H1 (cell line): ENCODE results near the gene DLK2. TPM values are rescaled to one million over a fixed set of nuclear protein-coding genes. Genes with fewer than 3 reads are reported as not detected.

Experiments used
- CTCF ChIA-PET: fragments of 300-600 bp; sonication (Branson Sonifier 250); formaldehyde crosslinking; loops from one replicate; lab custom pipeline; 2021; ENCODE audit not compliant: partially characterized antibody; lab: Charles Lee
- POLR2A ChIA-PET: fragments of 300-600 bp; sonication (Branson Sonifier 250); formaldehyde crosslinking; loops from one replicate; lab custom pipeline; 2021; ENCODE audit warnings: inconsistent platforms; ENCODE audit not compliant: partially characterized antibody; lab: Charles Lee
- DNase-seq, 2 experiments: peaks; one replicate each; pipeline versions ENCODE4 v3.0.0 to v3.0.0-alpha.2; 2010 to 2022; ENCODE audit warnings: low spot score in 2 of 2, low read depth in 1 of 2, mixed read lengths in 1 of 2
- FAIRE-seq: peaks from 2 replicates; lab custom pipeline; 2011; peaks lifted over from hg19 to GRCh38; lab: Jason Lieb, UNC
- H2AFZ ChIP-seq: 2 replicates; pipeline ENCODE4 v1.8.1; 2012; ENCODE audit warnings: low read length, inconsistent platforms
- H2AK5ac ChIP-seq: 2 replicates; pipeline ENCODE4 v1.6.1; 2013; ENCODE audit warnings: low read depth, low read length
- H2BK120ac ChIP-seq: replicated peaks from 2 replicates; pipeline ENCODE3; 2013; ENCODE audit warnings: low read depth, low read length, inconsistent platforms
- H2BK12ac ChIP-seq: 2 replicates; pipeline ENCODE4 v1.6.1; 2013; ENCODE audit warnings: low read depth, low read length
- H2BK15ac ChIP-seq: 2 replicates; pipeline ENCODE4 v1.6.1; 2013; ENCODE audit warnings: low read length
- H2BK20ac ChIP-seq: 2 replicates; pipeline ENCODE4 v1.6.1; 2013; ENCODE audit warnings: low read length
- H2BK5ac ChIP-seq: 2 replicates; pipeline ENCODE4 v1.6.1; 2013; ENCODE audit warnings: low read depth, low read length
- H3K14ac ChIP-seq: 2 replicates; pipeline ENCODE4 v1.6.1; 2013; ENCODE audit warnings: inconsistent platforms; ENCODE audit not compliant: insufficient read length
- H3K18ac ChIP-seq: 2 replicates; pipeline ENCODE4 v1.6.1; 2013; ENCODE audit warnings: low read length; ENCODE audit errors: extremely low read depth
- H3K23ac ChIP-seq: 2 replicates; pipeline ENCODE4 v1.6.1; 2013; ENCODE audit warnings: inconsistent platforms; ENCODE audit not compliant: insufficient read length
- H3K23me2 ChIP-seq: 2 replicates; pipeline ENCODE4 v1.6.1; 2013; ENCODE audit warnings: low read depth, low read length
- H3K27ac ChIP-seq: 2 replicates; pipeline ENCODE4 v1.6.1; 2011; ENCODE audit warnings: low read depth, low read length, inconsistent platforms
- H3K27me3 ChIP-seq, 4 experiments: replicated peaks in 1 of 4; 1 replicate in 1 of 4; 2 replicates in 3 of 4; pipeline versions ENCODE4 v1.6.1 to v1.8.1; 2011 to 2013; ENCODE audit warnings: low read length in 3 of 4, mild to moderate bottlenecking in 3 of 4, inconsistent platforms in 2 of 4, mixed read lengths in 2 of 4, moderate library complexity in 1 of 4; ENCODE audit not compliant: control insufficient read depth in 3 of 4, insufficient read depth in 3 of 4; ENCODE audit errors: extremely low read depth in 1 of 4
- H3K36me3 ChIP-seq, 4 experiments: 2 replicates each; pipeline versions ENCODE4 v1.6.1 to v1.8.1; 2011 to 2013; ENCODE audit warnings: mild to moderate bottlenecking in 4 of 4, low read length in 3 of 4, moderate library complexity in 2 of 4, control low read depth in 1 of 4, inconsistent platforms in 1 of 4; ENCODE audit not compliant: insufficient read depth in 4 of 4, control insufficient read depth in 2 of 4
- H3K4ac ChIP-seq: replicated peaks from 2 replicates; pipeline ENCODE3; 2013; ENCODE audit warnings: low read length, low read depth, mixed read lengths, inconsistent platforms; ENCODE audit not compliant: insufficient read length
- H3K4me1 ChIP-seq, 4 experiments: replicated peaks in 1 of 4; 1 replicate in 1 of 4; 2 replicates in 3 of 4; pipeline versions ENCODE4 v1.6.1 to v1.8.1; 2011 to 2013; ENCODE audit warnings: low read length in 3 of 4, inconsistent platforms in 2 of 4, mixed read lengths in 1 of 4; ENCODE audit not compliant: insufficient read depth in 4 of 4, control insufficient read depth in 3 of 4
- H3K4me2 ChIP-seq, 2 experiments: 2 replicates each; pipeline versions ENCODE4 v1.6.1 to v1.8.1; 2011 to 2013; ENCODE audit warnings: low read depth in 2 of 2, low read length in 2 of 2, control low read depth in 1 of 2, inconsistent platforms in 1 of 2, mild to moderate bottlenecking in 1 of 2; ENCODE audit not compliant: insufficient read depth in 1 of 2
- H3K4me3 ChIP-seq, 4 experiments: fragments of 200-600, 300-600 bp in 1 of 4; sonication (generic), shearing (Covaris generic), sonication (Bioruptor Twin) in 1 of 4; 2 replicates each; pipeline versions ENCODE4 v1.5.1 to v1.8.1; 2011 to 2016; ENCODE audit warnings: low read length in 4 of 4, low read depth in 3 of 4, control low read depth in 2 of 4, inconsistent platforms in 2 of 4, mild to moderate bottlenecking in 2 of 4, mixed read lengths in 1 of 4, moderate library complexity in 1 of 4; ENCODE audit not compliant: insufficient read depth in 2 of 4; ENCODE audit errors: extremely low read depth in 1 of 4
- H3K56ac ChIP-seq: replicated peaks from 2 replicates; pipeline ENCODE3; 2013; ENCODE audit warnings: low read depth, mild to moderate bottlenecking, mixed read lengths, low read length, inconsistent platforms; ENCODE audit not compliant: insufficient read length
- H3K79me1 ChIP-seq: 2 replicates; pipeline ENCODE4 v1.6.1; 2013; ENCODE audit warnings: low read depth, low read length, control low read depth
- H3K79me2 ChIP-seq, 2 experiments: 2 replicates each; pipeline versions ENCODE4 v1.6.1 to v1.8.1; 2012 to 2013; ENCODE audit warnings: low read length in 2 of 2, mild to moderate bottlenecking in 2 of 2, inconsistent platforms in 1 of 2; ENCODE audit not compliant: insufficient read depth in 2 of 2, control insufficient read depth in 1 of 2
- H3K9ac ChIP-seq, 4 experiments: replicated peaks in 1 of 4; 1 replicate in 1 of 4; 2 replicates in 3 of 4; pipeline versions ENCODE4 v1.6.1 to v1.8.1; 2011 to 2013; ENCODE audit warnings: low read depth in 3 of 4, low read length in 3 of 4, control low read depth in 2 of 4, mild to moderate bottlenecking in 2 of 4, moderate library complexity in 2 of 4, inconsistent platforms in 1 of 4; ENCODE audit errors: extremely low read depth in 1 of 4
- H3K9me3 ChIP-seq, 2 experiments: 2 replicates each; pipeline versions ENCODE4 v1.6.1 to v1.8.1; 2012 to 2013; ENCODE audit warnings: mild to moderate bottlenecking in 2 of 2, moderate library complexity in 2 of 2, control low read depth in 1 of 2, inconsistent platforms in 1 of 2, low read depth in 1 of 2, low read length in 1 of 2, mixed read lengths in 1 of 2; ENCODE audit not compliant: insufficient read depth in 2 of 2
- H4K20me1 ChIP-seq, 2 experiments: replicated peaks in 1 of 2; 2 replicates each; pipeline versions ENCODE3 to v1.8.1; 2011 to 2013; ENCODE audit warnings: inconsistent platforms in 2 of 2, low read length in 2 of 2, mild to moderate bottlenecking in 1 of 2; ENCODE audit not compliant: insufficient read depth in 2 of 2, control insufficient read depth in 1 of 2
- H4K5ac ChIP-seq: 2 replicates; pipeline ENCODE4 v1.6.1; 2013; ENCODE audit warnings: low read length, low read depth, mixed read lengths, inconsistent platforms; ENCODE audit not compliant: insufficient read length
- H4K8ac ChIP-seq: 2 replicates; pipeline ENCODE4 v1.8.0; 2013; ENCODE audit warnings: mild to moderate bottlenecking, moderate library complexity, low read length, inconsistent platforms; ENCODE audit not compliant: insufficient read depth; ENCODE audit errors: extremely low read depth
- H4K91ac ChIP-seq: replicated peaks from 2 replicates; pipeline ENCODE3; 2013; ENCODE audit warnings: low read length, mixed read lengths, inconsistent platforms; ENCODE audit not compliant: insufficient read length
- ASH2L ChIP-seq: fragments of 200-600, 300-600 bp; sonication (generic); IDR thresholded peaks from one replicate; pipeline ENCODE4 v1.7.1; 2017; ENCODE audit warnings: low read length
- CBX5 ChIP-seq: fragments of 300-800, 300-1000 bp; sonication (generic); IDR thresholded peaks from 2 replicates; pipeline ENCODE4 v1.7.1; 2016; ENCODE audit warnings: antibody characterized with exemption, low read length, low read depth
- CBX8 ChIP-seq: fragments of 300-800, 300-1000 bp; sonication (generic); IDR thresholded peaks from 2 replicates; pipeline ENCODE4 v1.7.1; 2016; ENCODE audit warnings: low read depth, low read length, borderline replicate concordance
- CREB1 ChIP-seq: IDR thresholded peaks from 2 replicates; pipeline ENCODE4 v1.6.1; 2012; ENCODE audit warnings: inconsistent platforms
- EGR1 ChIP-seq: IDR thresholded peaks from 2 replicates; pipeline ENCODE4 v1.6.1; 2011; ENCODE audit warnings: low read depth, low read length, borderline replicate concordance
- NANOG ChIP-seq: IDR thresholded peaks from 2 replicates; pipeline ENCODE4 v1.6.1; 2011; ENCODE audit warnings: low read length, low read depth, mild to moderate bottlenecking, inconsistent platforms; ENCODE audit not compliant: insufficient read depth, poor library complexity, severe bottlenecking
- POLR2A ChIP-seq, 2 experiments: IDR thresholded peaks; 1 replicate in 1 of 2; 2 replicates in 1 of 2; pipeline ENCODE4 v1.6.1; 2011; ENCODE audit warnings: low read depth in 2 of 2, low read length in 2 of 2, mild to moderate bottlenecking in 2 of 2; ENCODE audit errors: control extremely low read depth in 1 of 2
- RAD21 ChIP-seq, 2 experiments: IDR thresholded peaks in 1 of 2; conservative IDR thresholded peaks in 1 of 2; 2 replicates each; pipeline ENCODE4 v1.6.1; 2011; ENCODE audit warnings: low read depth in 2 of 2, low read length in 2 of 2, improper control_type of control experiment in 1 of 2, inconsistent platforms in 1 of 2, mild to moderate bottlenecking in 1 of 2, moderate library complexity in 1 of 2
- RNF2 ChIP-seq: fragments of 200-900, 300-1000 bp; sonication (generic); IDR thresholded peaks from 2 replicates; pipeline ENCODE4 v1.7.1; 2016; ENCODE audit warnings: borderline replicate concordance, low read depth, mild to moderate bottlenecking, antibody characterized with exemption, low read length; ENCODE audit not compliant: poor library complexity, severe bottlenecking; ENCODE audit errors: missing control alignments
- RXRA ChIP-seq: IDR thresholded peaks from 2 replicates; pipeline ENCODE4 v1.6.1; 2011; ENCODE audit warnings: low read depth, mild to moderate bottlenecking, low read length, moderate library complexity; ENCODE audit not compliant: insufficient read depth
- SP1 ChIP-seq: IDR thresholded peaks from 2 replicates; pipeline ENCODE4 v1.6.1; 2011; ENCODE audit warnings: low read depth, low read length
- SP4 ChIP-seq: IDR thresholded peaks from 2 replicates; pipeline ENCODE4 v1.6.1; 2012; ENCODE audit warnings: low read length, inconsistent platforms
- SRF ChIP-seq: IDR thresholded peaks from 2 replicates; pipeline ENCODE4 v1.6.1; 2011; ENCODE audit warnings: mild to moderate bottlenecking, low read depth, low read length, moderate library complexity
- SUZ12 ChIP-seq: fragments of 200-600 bp; sonication (generic); IDR thresholded peaks from 2 replicates; pipeline ENCODE4 v1.6.1; 2012; ENCODE audit warnings: mild to moderate bottlenecking, inconsistent platforms, low read length, moderate library complexity, mixed read lengths
- TAF7 ChIP-seq: optimal IDR thresholded peaks from 2 replicates; pipeline ENCODE3; 2011; ENCODE audit warnings: low read depth, mild to moderate bottlenecking, inconsistent platforms, low read length, moderate library complexity, borderline replicate concordance
- WGBS, 2 experiments: shearing (Covaris generic) in 1 of 2; methylation state at CpG; one replicate each; pipeline versions ENCODE4 v1.1.6 to v1.1.7; 2013 to 2015; ENCODE audit warnings: low lambda C conversion rate in 2 of 2, mixed read lengths in 2 of 2, inconsistent platforms in 1 of 2, low coverage in 1 of 2, missing lambda C conversion rate in 1 of 2; ENCODE audit not compliant: insufficient replicate concordance in 2 of 2, insufficient coverage in 1 of 2, insufficient read length in 1 of 2; ENCODE audit errors: extremely low coverage in 1 of 2, missing lambda C conversion rate in 1 of 2; 5-methylcytosine and 5-hydroxymethylcytosine counted together
- polyA plus RNA-seq, 7 experiments: library from polyadenylated mRNA; depleted of rRNA in 3 of 7; stranded (reverse) in 5 of 7; unstranded in 2 of 7; fragments of >200 nt in 5 of 7; fragments of 200-250 nt in 2 of 7; gene quantifications; 1 replicate in 5 of 7; 2 replicates in 1 of 7; 4 replicates in 1 of 7; pipeline versions ENCODE4 v1.2.1 to v1.2.3, GENCODE V29; 2011 to 2013; ENCODE audit warnings: missing spikeins in 2 of 7, mixed read lengths in 2 of 7
- total RNA-seq: library from RNA; stranded (reverse); fragmentation: NEBNext Ultra II Directional; extraction: Animal tissue kit (Norgen Biotek cat#: 25700); gene quantifications from 2 replicates; pipeline ENCODE4 v1.2.1, GENCODE V29; 2021

Gene DLK2
- total and polyA plus RNA-seq, 2 of the 8 experiments (the other 6 are each of a cell fraction or from before 2014, with no cell fraction given), result 0.37 to 0.80 TPM

DNA sequence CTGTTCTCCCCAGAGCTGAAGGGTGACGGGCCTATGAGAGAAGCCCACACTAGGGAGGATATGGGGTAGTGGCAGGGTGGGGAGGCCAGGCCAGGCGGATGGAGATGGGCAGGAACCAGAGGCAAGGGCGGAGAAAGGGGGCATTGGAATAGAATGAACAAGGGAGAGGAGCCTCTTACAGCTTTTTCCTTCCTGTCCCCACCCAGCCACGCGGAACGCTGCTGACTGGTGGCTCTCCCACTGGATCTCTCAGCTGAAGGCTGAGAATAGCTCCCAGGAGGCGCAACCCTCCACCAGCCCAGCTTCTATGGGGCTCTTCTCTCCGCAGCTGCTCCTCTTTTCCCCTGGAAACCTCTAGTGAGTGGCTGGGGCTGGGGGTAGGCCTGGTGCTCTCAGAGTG is 10.8 kb downstream of the DLK2 start:
- H3K56ac ChIP-seq, result no peak overlapping the region
- no peaks in the 10 kb centered on the region for H3K4me1 ChIP-seq
- no peak for DNase-seq
- no peaks in the 10 kb centered on the region for H3K23me2 ChIP-seq
- no peak overlapping the region for H4K8ac ChIP-seq
- no peak for FAIRE-seq
- ChIA-PET POLR2A (interaction anchor here (1.2 to 2.2 kb wide), 4 partner anchors 9 to 63 kb away, joined by 3 to 11 read pairs (median 4); no protein-coding TSS in a partner anchor), CTCF (interaction anchor here (0.8 to 3.9 kb wide), 8 partner anchors 10 to 66 kb away, joined by 3 to 21 read pairs (median 4); partner anchors contain the start of gene LRRC73)
- H2BK20ac ChIP-seq, result no peak overlapping the region
- no peak overlapping the region for H2BK12ac ChIP-seq
- H4K5ac ChIP-seq, result no peak overlapping the region
- H2AK5ac ChIP-seq, result no peak overlapping the region
- no peaks in the 10 kb centered on the region for H3K79me2 ChIP-seq
- no peak overlapping the region for H4K91ac ChIP-seq
- H3K36me3 ChIP-seq, result peaks cover 0 to 28% (median 9%) of the 10 kb centered on the region in 4 experiments; a peak in 5 of 8 replicates
- H3K4ac ChIP-seq, result no peak overlapping the region
- no peak overlapping the region for H3K14ac ChIP-seq
- H3K79me1 ChIP-seq, result no peaks in the 10 kb centered on the region
- no peak overlapping the region for H2BK5ac ChIP-seq
- H2AFZ ChIP-seq, result no peak overlapping the region
- no peak overlapping the region for H3K18ac ChIP-seq
- H3K9me3 ChIP-seq, result no peaks in the 10 kb centered on the region
- no peak overlapping the region for H2BK15ac ChIP-seq
- no peaks in the 10 kb centered on the region for H3K27me3 ChIP-seq
- H3K27ac ChIP-seq, result no peak overlapping the region
- 83% methylated on average over 7 of the region's 8 CpGs; no CpG with 5 or more reads in 1 of the 2 experiments for whole genome bisulfite sequencing, 2 experiments
- no peak overlapping the region for H3K23ac ChIP-seq
- peaks cover 0 to 5% of the 10 kb centered on the region in 2 experiments for H4K20me1 ChIP-seq
- H3K4me2 ChIP-seq, result no peak overlapping the region
- no peak overlapping the region for H2BK120ac ChIP-seq
- no peak overlapping the region for H3K4me3 ChIP-seq
- H3K9ac ChIP-seq, result no peak overlapping the region
- no peak for TF ChIP-seq ASH2L
- no peak for TF ChIP-seq POLR2A (IDR thresholded peaks at IDR 0.05; ENCODE audit: control extremely low read depth in 1 of 2, low read depth in 2 of 2, low read length in 2 of 2)
- no peak for TF ChIP-seq CBX8
- TF ChIP-seq SRF, result no peak
- TF ChIP-seq RXRA, result no peak
- TF ChIP-seq CREB1, result no peak
- no peak for TF ChIP-seq SP4
- no peak for TF ChIP-seq NANOG
- TF ChIP-seq TAF7, result no peak
- no peak for TF ChIP-seq EGR1
- no peak for TF ChIP-seq CBX5
- no peak for TF ChIP-seq RAD21 (IDR thresholded peaks at IDR 0.05 in 1 of 2, conservative IDR thresholded peaks at IDR 0.05 in 1 of 2; ENCODE audit: low read depth in 2 of 2, low read length in 2 of 2)
- TF ChIP-seq RNF2, result no peak
- TF ChIP-seq SUZ12, result no peak
- TF ChIP-seq SP1, result no peak
